ENCODE data around the gene ODAPH. TPM values are rescaled to one million over a fixed set of nuclear protein-coding genes. Genes with fewer than 3 reads are reported as not detected.
"Not testable (repeated sequence)": the region's sequence is repeated elsewhere in the genome, so short reads cannot be mapped to it uniquely, and the experiment has no call there.

ODAPH gene
- total and polyA plus RNA-seq, 2 donors (not counting 1 experiment from before 2014, with no cell fraction given) = 0.09 to 0.81 TPM

GRCh38 chr4:75514949-75515612, 40.8 kb upstream of the ODAPH start:
- Histone ChIP-seq H3K27me3 (replicated peaks in 1 of 4; ENCODE audit: control extremely low read depth in 1 of 4, control insufficient read depth in 3 of 4, insufficient read depth in 4 of 4, low read length in 3 of 4) (no peaks in the 10 kb centered on the region), H3K36me3 (replicated peaks in 1 of 2; ENCODE audit: control extremely low read depth in 1 of 2, control insufficient read depth in 1 of 2, extremely low read depth in 1 of 2, insufficient read depth in 2 of 2, low read length in 1 of 2) (peaks cover 4 to 19% of the 10 kb centered on the region in 2 experiments), H3K4me2 (replicated peaks; ENCODE audit: low read depth, low read length, poor library complexity, severe bottlenecking) (peak overlapping the region; percentile 88), H3K9ac (ENCODE audit: low read length) (peak overlapping the region; percentile 92), H2AFZ (ENCODE audit: insufficient read depth, low read depth, low read length, poor library complexity, severe bottlenecking) (peak overlapping the region; percentile 87), H3K79me2 (ENCODE audit: control insufficient read depth, insufficient read depth, low read length) (peaks cover 70% of the 10 kb centered on the region), H3K27ac (ENCODE audit: low read length in 2 of 2) (peak overlapping the region; percentile 93 to 96), H4K20me1 (ENCODE audit: control insufficient read depth, insufficient read depth, low read length, poor library complexity, severe bottlenecking) (no peaks in the 10 kb centered on the region), H3K4me3 (ENCODE audit: control extremely low read depth in 1 of 5, extremely low read depth in 1 of 5, insufficient read depth in 1 of 5, low read depth in 2 of 5, low read length in 4 of 5) (peak overlapping the region; percentile 76 to 94 (median 85)), H3K9me3 (ENCODE audit: control extremely low read depth in 1 of 3, control insufficient read depth in 2 of 3, insufficient read depth in 1 of 3, low read length in 2 of 3) (no peaks in the 10 kb centered on the region), H3K4me1 (ENCODE audit: control insufficient read depth in 2 of 2, insufficient read depth in 2 of 2, low read length in 2 of 2) (peaks cover 29 to 32% of the 10 kb centered on the region in 2 donors)
- H3K4me3 Mint-ChIP-seq = no peak overlapping the region
- H3K27me3 Mint-ChIP-seq = no peaks in the 10 kb centered on the region
- ATAC-seq (ENCODE audit: low read depth) (no peak), DNase-seq (peak; percentile 45)
- peak overlapping the region; percentile 97 for H3K27ac Mint-ChIP-seq
- intact Hi-C loops (cut with micrococcal nuclease) = loop anchor here (1.0 to 5.0 kb wide), 7 partner anchors 115 to 1562 kb away; partner anchors contain the start of genes CCNI, CDKL2, G3BP2 and MTHFD2L
- POLR2A ChIA-PET = interaction anchor here (1.0 to 1.6 kb wide), 2 partner anchors 140 to 210 kb away, joined by 3 to 6 read pairs; partner anchors contain the start of gene USO1
- no CpG with 5 or more reads among the region's 9 CpGs for WGBS (ENCODE audit: insufficient coverage)
- TF ChIP-seq EZH2 (IDR thresholded peaks at IDR 0.05; ENCODE audit: borderline replicate concordance, insufficient read depth, low read depth, low read length, poor library complexity, severe bottlenecking) = no peak
- TF ChIP-seq, protein P1, sequence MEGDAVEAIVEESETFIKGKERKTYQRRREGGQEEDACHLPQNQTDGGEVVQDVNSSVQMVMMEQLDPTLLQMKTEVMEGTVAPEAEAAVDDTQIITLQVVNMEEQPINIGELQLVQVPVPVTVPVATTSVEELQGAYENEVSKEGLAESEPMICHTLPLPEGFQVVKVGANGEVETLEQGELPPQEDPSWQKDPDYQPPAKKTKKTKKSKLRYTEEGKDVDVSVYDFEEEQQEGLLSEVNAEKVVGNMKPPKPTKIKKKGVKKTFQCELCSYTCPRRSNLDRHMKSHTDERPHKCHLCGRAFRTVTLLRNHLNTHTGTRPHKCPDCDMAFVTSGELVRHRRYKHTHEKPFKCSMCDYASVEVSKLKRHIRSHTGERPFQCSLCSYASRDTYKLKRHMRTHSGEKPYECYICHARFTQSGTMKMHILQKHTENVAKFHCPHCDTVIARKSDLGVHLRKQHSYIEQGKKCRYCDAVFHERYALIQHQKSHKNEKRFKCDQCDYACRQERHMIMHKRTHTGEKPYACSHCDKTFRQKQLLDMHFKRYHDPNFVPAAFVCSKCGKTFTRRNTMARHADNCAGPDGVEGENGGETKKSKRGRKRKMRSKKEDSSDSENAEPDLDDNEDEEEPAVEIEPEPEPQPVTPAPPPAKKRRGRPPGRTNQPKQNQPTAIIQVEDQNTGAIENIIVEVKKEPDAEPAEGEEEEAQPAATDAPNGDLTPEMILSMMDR (IDR thresholded peaks at IDR 0.05) = no peak
- H3K9me3 Mint-ChIP-seq (ENCODE audit: insufficient read depth) = no peaks in the 10 kb centered on the region
- H3K4me1 Mint-ChIP-seq = peaks cover 31% of the 10 kb centered on the region
- CTCF ChIA-PET = interaction anchor here (0.6 to 1.8 kb wide), 6 partner anchors 10 to 640 kb away, joined by 3 to 10 read pairs (median 4); partner anchors contain the start of genes PARM1 and USO1

DNA sequence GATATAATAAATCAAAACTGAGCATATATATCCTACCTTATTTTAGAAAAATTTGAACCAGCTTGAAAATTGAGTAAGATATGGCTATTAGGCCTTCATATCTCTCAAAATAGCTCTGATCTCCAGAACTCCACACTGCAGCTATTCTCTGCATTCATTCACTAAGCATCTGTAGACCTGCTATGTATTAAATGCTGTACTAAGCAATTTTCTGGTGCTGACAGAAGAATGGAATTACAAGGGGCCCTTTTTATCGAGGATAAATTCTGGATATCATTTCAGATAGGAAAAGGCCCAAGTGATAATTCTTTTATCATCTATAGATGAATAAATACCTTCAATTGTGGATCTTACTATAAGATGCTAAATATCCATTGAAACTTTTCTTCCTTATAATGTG, 39.7 kb upstream of the ODAPH start:
- H3K27me3 ChIP-seq (replicated peaks in 1 of 4; ENCODE audit: control extremely low read depth in 1 of 4, control insufficient read depth in 3 of 4, insufficient read depth in 4 of 4, low read length in 3 of 4) = no peaks in the 10 kb centered on the region
- H2AFZ ChIP-seq (ENCODE audit: insufficient read depth, low read depth, low read length, poor library complexity, severe bottlenecking) = no peak overlapping the region
- TF ChIP-seq, protein P1 (IDR thresholded peaks at IDR 0.05) = no peak
- TF ChIP-seq EZH2 (IDR thresholded peaks at IDR 0.05; ENCODE audit: borderline replicate concordance, insufficient read depth, low read depth, low read length, poor library complexity, severe bottlenecking) = no peak
- H3K4me1 Mint-ChIP-seq = peaks cover 24% of the 10 kb centered on the region
- POLR2A ChIA-PET = no interaction called here
- no peak for ATAC-seq (ENCODE audit: low read depth)
- WGBS (ENCODE audit: insufficient coverage) = no CpG with 5 or more reads among the region's 1 CpG
- H3K27ac ChIP-seq (ENCODE audit: low read length in 2 of 2) = peak overlapping the region in 1 of 2 donors; percentile 93
- intact Hi-C loops (cut with micrococcal nuclease) = no loop called here
- H3K4me3 ChIP-seq (ENCODE audit: control extremely low read depth in 1 of 5, extremely low read depth in 1 of 5, insufficient read depth in 1 of 5, low read depth in 2 of 5, low read length in 4 of 5) = no peak overlapping the region
- peaks cover 61% of the 10 kb centered on the region for H3K79me2 ChIP-seq (ENCODE audit: control insufficient read depth, insufficient read depth, low read length)
- no peaks in the 10 kb centered on the region for H4K20me1 ChIP-seq (ENCODE audit: control insufficient read depth, insufficient read depth, low read length, poor library complexity, severe bottlenecking)
- H3K27me3 Mint-ChIP-seq = no peaks in the 10 kb centered on the region
- H3K4me3 Mint-ChIP-seq = no peak overlapping the region
- H3K9me3 Mint-ChIP-seq (ENCODE audit: insufficient read depth) = no peaks in the 10 kb centered on the region
- peaks cover 4 to 23% of the 10 kb centered on the region in 2 experiments for H3K36me3 ChIP-seq (replicated peaks in 1 of 2; ENCODE audit: control extremely low read depth in 1 of 2, control insufficient read depth in 1 of 2, extremely low read depth in 1 of 2, insufficient read depth in 2 of 2, low read length in 1 of 2)
- no peaks in the 10 kb centered on the region for H3K9me3 ChIP-seq (ENCODE audit: control extremely low read depth in 1 of 3, control insufficient read depth in 2 of 3, insufficient read depth in 1 of 3, low read length in 2 of 3)
- H3K9ac ChIP-seq (ENCODE audit: low read length) = no peak overlapping the region
- CTCF ChIA-PET = interaction anchor here (1.7 to 1.8 kb wide), 2 partner anchors 208 to 641 kb away, joined by 5 to 10 read pairs; partner anchors contain the start of gene USO1
- H3K4me1 ChIP-seq (ENCODE audit: control insufficient read depth in 2 of 2, insufficient read depth in 2 of 2, low read length in 2 of 2) = peaks cover 29 to 32% of the 10 kb centered on the region in 2 donors
- H3K27ac Mint-ChIP-seq = no peak overlapping the region
- no peak for DNase-seq
- no peak overlapping the region for H3K4me2 ChIP-seq (replicated peaks; ENCODE audit: low read depth, low read length, poor library complexity, severe bottlenecking)

DNA sequence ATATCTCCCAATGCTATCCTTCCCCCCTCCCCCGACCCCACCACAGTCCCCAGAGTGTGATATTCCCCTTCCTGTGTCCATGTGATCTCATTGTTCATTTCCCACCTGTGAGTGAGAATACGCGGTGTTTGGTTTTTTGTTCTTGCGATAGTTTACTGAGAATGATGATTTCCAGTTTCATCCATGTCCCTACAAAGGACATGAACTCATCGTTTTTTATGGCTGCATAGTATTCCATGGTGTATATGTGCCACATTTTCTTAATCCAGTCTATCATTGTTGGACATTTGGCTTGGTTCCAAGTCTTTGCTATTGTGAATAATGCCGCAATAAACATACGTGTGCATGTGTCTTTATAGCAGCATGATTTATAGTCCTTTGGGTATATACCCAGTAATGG, 36.4 kb upstream of the ODAPH start:
- H3K4me1 ChIP-seq (ENCODE audit: control insufficient read depth in 2 of 2, insufficient read depth in 2 of 2, low read length in 2 of 2); H3K27me3 ChIP-seq (replicated peaks in 1 of 4; ENCODE audit: control extremely low read depth in 1 of 4, control insufficient read depth in 3 of 4, insufficient read depth in 4 of 4, low read length in 3 of 4); intact Hi-C loops (cut with micrococcal nuclease); CTCF ChIA-PET; H2AFZ ChIP-seq (ENCODE audit: insufficient read depth, low read depth, low read length, poor library complexity, severe bottlenecking); ATAC-seq (ENCODE audit: low read depth); H4K20me1 ChIP-seq (ENCODE audit: control insufficient read depth, insufficient read depth, low read length, poor library complexity, severe bottlenecking); H3K27me3 Mint-ChIP-seq; H3K4me3 Mint-ChIP-seq; DNase-seq; H3K9ac ChIP-seq (ENCODE audit: low read length); H3K4me2 ChIP-seq (replicated peaks; ENCODE audit: low read depth, low read length, poor library complexity, severe bottlenecking); H3K27ac Mint-ChIP-seq; H3K9me3 Mint-ChIP-seq (ENCODE audit: insufficient read depth); POLR2A ChIA-PET; H3K27ac ChIP-seq (ENCODE audit: low read length in 2 of 2); H3K9me3 ChIP-seq (ENCODE audit: control extremely low read depth in 1 of 3, control insufficient read depth in 2 of 3, insufficient read depth in 1 of 3, low read length in 2 of 3); H3K4me3 ChIP-seq (ENCODE audit: control extremely low read depth in 1 of 5, extremely low read depth in 1 of 5, insufficient read depth in 1 of 5, low read depth in 2 of 5, low read length in 4 of 5): not testable (repeated sequence)
- peaks cover 33% of the 10 kb centered on the region for H3K79me2 ChIP-seq (ENCODE audit: control insufficient read depth, insufficient read depth, low read length)
- H3K4me1 Mint-ChIP-seq = peaks cover 14% of the 10 kb centered on the region
- H3K36me3 ChIP-seq (replicated peaks in 1 of 2; ENCODE audit: control extremely low read depth in 1 of 2, control insufficient read depth in 1 of 2, extremely low read depth in 1 of 2, insufficient read depth in 2 of 2, low read length in 1 of 2) = peaks cover 6 to 32% of the 10 kb centered on the region in 2 experiments
- WGBS (ENCODE audit: insufficient coverage) = 80% methylated on average over 1 of the region's 7 CpGs
